CD4-positive, alpha-beta memory T cell (primary cell): ENCODE measurements around the gene PRX. TPM values are rescaled to one million over a fixed set of nuclear protein-coding genes. Genes with fewer than 3 reads are reported as not detected.
"Not testable (repeated sequence)": the region's sequence is repeated elsewhere in the genome, so short reads cannot be mapped to it uniquely, and the experiment has no call there.

Experiments
- CTCF ChIA-PET: fragments of 350-600 bp; sonication (Branson Sonifier 250); formaldehyde crosslinking; loops from one replicate; lab custom pipeline; 2021; ENCODE audit warnings: inconsistent platforms; ENCODE audit not compliant: partially characterized antibody; lab: Charles Lee
- POLR2A ChIA-PET: fragments of 350-600 bp; sonication (Branson Sonifier 250); formaldehyde crosslinking; loops from one replicate; lab custom pipeline; 2021; ENCODE audit not compliant: partially characterized antibody; lab: Charles Lee
- DNase-seq, 5 donors: peaks; one replicate each; pipeline versions ENCODE4 v3.0.0 to v3.0.0-alpha.2; 2020 to 2022; ENCODE audit warnings: mixed read lengths in 1 of 5
- H3K27ac ChIP-seq: one replicate; pipeline ENCODE4 v1.7.0; 2013; ENCODE audit warnings: low read depth, low read length
- H3K27me3 ChIP-seq: 2 replicates; pipeline ENCODE4 v1.7.0; 2013; ENCODE audit warnings: mild to moderate bottlenecking, low read length, moderate library complexity; ENCODE audit not compliant: insufficient read depth
- H3K36me3 ChIP-seq: 2 replicates; pipeline ENCODE4 v1.7.0; 2013; ENCODE audit warnings: mild to moderate bottlenecking, low read length, moderate library complexity; ENCODE audit not compliant: insufficient read depth
- H3K4me1 ChIP-seq: 2 replicates; pipeline ENCODE4 v1.7.0; 2013; ENCODE audit warnings: mild to moderate bottlenecking, low read length, moderate library complexity; ENCODE audit not compliant: insufficient read depth
- H3K4me3 ChIP-seq, 2 donors: one replicate each; pipeline ENCODE4 v1.7.0; 2013; ENCODE audit warnings: low read length in 2 of 2, mild to moderate bottlenecking in 1 of 2
- H3K9me3 ChIP-seq, 2 donors: one replicate each; pipeline ENCODE4 v1.7.0; 2013; ENCODE audit warnings: low read length in 2 of 2, control low read depth in 1 of 2; ENCODE audit not compliant: control insufficient read depth in 1 of 2
- H3K27ac Mint-ChIP-seq, 7 donors: one replicate each; pipeline ENCODE4 v1.8.0; 2020 to 2021; ENCODE audit warnings: mixed read lengths in 7 of 7, mild to moderate bottlenecking in 6 of 7, inconsistent platforms in 3 of 7, moderate library complexity in 3 of 7
- H3K27me3 Mint-ChIP-seq, 2 donors: one replicate each; pipeline ENCODE4 v1.8.0; 2020 to 2021; ENCODE audit warnings: mixed read lengths in 2 of 2
- H3K36me3 Mint-ChIP-seq, 2 donors: one replicate each; pipeline ENCODE4 v1.8.0; 2020 to 2021; ENCODE audit warnings: mixed read lengths in 2 of 2, inconsistent platforms in 1 of 2, mild to moderate bottlenecking in 1 of 2
- H3K4me1 Mint-ChIP-seq, 4 donors: one replicate each; pipeline ENCODE4 v1.8.0; 2020 to 2021; ENCODE audit warnings: mixed read lengths in 4 of 4, mild to moderate bottlenecking in 1 of 4
- H3K4me3 Mint-ChIP-seq, 8 donors: one replicate each; pipeline ENCODE4 v1.8.0; 2020 to 2021; ENCODE audit warnings: mixed read lengths in 8 of 8, mild to moderate bottlenecking in 7 of 8, moderate library complexity in 6 of 8, inconsistent platforms in 3 of 8
- H3K9me3 Mint-ChIP-seq, 8 donors: one replicate each; pipeline ENCODE4 v1.8.0; 2020 to 2021; ENCODE audit warnings: mixed read lengths in 8 of 8, mild to moderate bottlenecking in 5 of 8, inconsistent platforms in 3 of 8, moderate library complexity in 1 of 8
- intact Hi-C: fragments of 100-400 bp; cut with micrococcal nuclease; formaldehyde crosslinking; loops from one replicate; pipeline ENCODE4 v1.15.1; 2023
- polyA plus RNA-seq, 2 donors: library from polyadenylated mRNA; unstranded; fragments of 300-500 nt; fragmentation: Illumina TruSeq; gene quantifications; one replicate each; pipeline ENCODE4 v1.2.3, GENCODE V29; 2021
- total RNA-seq, 2 experiments: library from RNA; stranded (reverse); gene quantifications; one replicate each; pipeline ENCODE4 v1.2.3, GENCODE V29; 2021

PRX gene
- total and polyA plus RNA-seq, 4 experiments from 2014 or later: 0.23 to 3.4 (median 3.3) TPM; not detected in 1

DNA sequence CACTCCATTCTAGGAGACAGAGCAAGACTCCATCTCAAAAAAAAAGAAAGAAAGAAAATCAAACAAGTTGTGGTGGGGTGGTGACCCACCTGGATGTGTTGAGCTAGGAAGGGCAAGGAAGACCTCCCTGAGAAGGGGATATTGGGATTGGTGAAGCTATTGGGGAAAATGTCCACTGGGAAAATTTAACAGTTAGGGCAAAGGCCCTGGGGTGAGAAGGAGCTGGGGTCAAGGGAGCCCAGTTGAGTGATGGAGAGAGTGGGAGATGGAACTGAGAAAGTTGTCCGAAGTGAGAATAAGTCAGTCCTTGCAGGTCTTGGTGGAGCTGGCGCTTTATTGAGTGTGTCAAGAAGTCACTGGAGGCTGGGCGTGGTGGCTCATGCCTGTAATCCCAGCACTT, 25.1 kb upstream of the PRX start:
- H3K27ac ChIP-seq: no peak overlapping the region
- ChIA-PET POLR2A (interaction anchor here (1.4 to 8.9 kb wide), 2 partner anchors 14 to 27 kb away, joined by 4 to 227 read pairs; partner anchors contain the start of genes BLVRB and SERTAD1), CTCF (interaction anchor here (0.7 to 1.3 kb wide), 4 partner anchors 17 to 709 kb away, joined by 3 read pairs; no protein-coding TSS in a partner anchor)
- peaks cover 19% of the 10 kb centered on the region for H3K4me1 ChIP-seq
- peak overlapping the region in 1 of 8 donors; percentile 36 for H3K4me3 Mint-ChIP-seq
- no peaks in the 10 kb centered on the region for H3K9me3 ChIP-seq
- H3K9me3 Mint-ChIP-seq: no peaks in the 10 kb centered on the region
- peaks cover 17% of the 10 kb centered on the region for H3K36me3 ChIP-seq
- no peaks in the 10 kb centered on the region for H3K27me3 ChIP-seq
- intact Hi-C loops: no loop called here
- H3K4me3 ChIP-seq: no peak overlapping the region
- peaks cover 11 to 22% (median 19%) of the 10 kb centered on the region in 4 donors for H3K4me1 Mint-ChIP-seq
- H3K27ac Mint-ChIP-seq: peak overlapping the region in 1 of 7 donors; percentile 41
- no peak for DNase-seq
- H3K36me3 Mint-ChIP-seq: peaks cover 0 to 17% of the 10 kb centered on the region in 2 donors
- H3K27me3 Mint-ChIP-seq: no peaks in the 10 kb centered on the region

DNA sequence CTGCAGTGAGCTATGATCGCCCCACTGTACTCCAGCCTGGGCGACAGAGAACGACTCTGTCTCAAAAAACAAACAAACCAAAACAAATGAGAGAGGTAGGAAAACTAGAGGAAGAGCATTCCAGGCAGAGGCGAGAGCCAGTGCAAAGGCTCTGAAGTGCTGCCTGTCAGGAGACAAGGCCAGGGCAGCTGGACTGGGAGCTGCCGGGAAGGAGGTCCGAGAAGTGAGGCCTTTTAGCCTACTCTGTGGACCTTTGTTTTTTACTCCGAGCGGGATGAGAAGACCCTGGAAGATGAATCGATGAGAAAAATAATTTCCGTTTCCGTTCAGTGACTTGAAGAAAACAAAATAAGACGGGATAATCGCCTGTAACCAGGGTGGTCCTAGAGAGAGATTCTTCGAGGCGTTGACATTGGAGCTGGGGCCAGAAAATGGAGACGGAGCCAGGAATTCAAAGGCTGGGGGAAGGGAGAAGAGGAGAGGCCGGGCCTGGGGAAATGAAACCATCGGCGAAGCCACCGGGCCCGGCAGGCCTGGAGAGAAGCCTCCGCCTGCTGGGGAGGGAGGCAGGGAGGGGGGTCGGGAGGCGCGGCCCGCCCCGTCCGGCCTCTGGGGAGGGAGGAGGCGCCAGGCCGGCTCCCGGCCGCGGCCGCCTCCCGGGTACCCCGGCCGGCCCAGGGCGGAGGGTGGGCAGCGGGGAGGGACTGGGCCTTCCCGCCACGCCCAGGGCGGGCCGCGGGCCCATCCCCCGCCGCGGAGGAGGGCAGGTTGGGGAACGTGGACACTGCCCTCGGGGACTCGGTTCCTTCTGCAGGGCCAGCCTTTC, 20.4 kb upstream of the PRX start:
- Mint-ChIP-seq H3K27me3 (no peaks in the 10 kb centered on the region), H3K36me3 (peaks cover 0 to 1% of the 10 kb centered on the region in 2 donors), H3K4me1 (peaks cover 5 to 10% (median 7%) of the 10 kb centered on the region in 4 donors), H3K27ac (peak overlapping the region; percentile 76 to 98 (median 97)), H3K9me3 (no peaks in the 10 kb centered on the region), H3K4me3 (peak overlapping the region; percentile 87 to 97 (median 92))
- intact Hi-C loops: loop anchor here (1.0 kb wide), 1 partner anchor 10 kb away; no protein-coding TSS in a partner anchor
- POLR2A ChIA-PET: interaction anchor here (0.9 to 4.3 kb wide), 7 partner anchors 8 to 177 kb away, joined by 3 to 34 read pairs (median 4); partner anchors contain the start of genes PLD3, SERTAD1 and SERTAD3
- Histone ChIP-seq H3K4me3 (peak overlapping the region; percentile 30 to 58), H3K9me3 (no peaks in the 10 kb centered on the region), H3K27ac (peak overlapping the region; percentile 69), H3K36me3 (no peaks in the 10 kb centered on the region), H3K27me3 (no peaks in the 10 kb centered on the region), H3K4me1 (peaks cover 13% of the 10 kb centered on the region)
- DNase-seq: peak; percentile 45 to 65 (median 48)
- CTCF ChIA-PET: interaction anchor here (1.2 to 1.6 kb wide), 2 partner anchors 13 to 30 kb away, joined by 6 to 9 read pairs; no protein-coding TSS in a partner anchor

DNA sequence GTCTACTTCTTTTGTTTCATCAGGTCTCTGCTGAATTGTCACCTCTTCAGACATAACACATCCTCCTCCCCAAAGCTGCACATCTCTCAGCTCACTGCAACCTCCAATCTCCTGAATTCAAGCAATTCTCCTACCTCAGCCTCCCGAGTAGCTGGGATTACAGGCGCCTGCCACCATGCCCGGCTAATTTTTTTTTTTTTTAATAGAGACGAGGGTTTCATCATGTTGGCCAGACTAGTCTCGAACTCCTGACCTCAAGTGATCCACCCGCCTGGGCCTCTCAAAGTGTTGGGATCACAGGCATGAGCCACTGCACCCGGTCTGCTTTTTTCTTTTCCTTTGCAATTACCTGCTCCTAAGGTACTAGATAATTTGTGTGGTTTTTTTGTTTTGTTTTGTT, 19.6 kb upstream of the PRX start:
- H3K36me3 ChIP-seq, H3K4me1 Mint-ChIP-seq, H3K36me3 Mint-ChIP-seq, H3K9me3 Mint-ChIP-seq, H3K27me3 ChIP-seq, DNase-seq, H3K9me3 ChIP-seq, H3K27ac ChIP-seq, H3K27me3 Mint-ChIP-seq, intact Hi-C loops, H3K4me3 ChIP-seq: not testable (repeated sequence)
- CTCF ChIA-PET: interaction anchor here (1.2 to 1.6 kb wide), 2 partner anchors 12 to 31 kb away, joined by 6 to 9 read pairs; no protein-coding TSS in a partner anchor
- peak overlapping the region; percentile 21 to 97 (median 89) for H3K4me3 Mint-ChIP-seq
- peak overlapping the region in 4 of 7 donors; percentile 76 to 98 (median 96) for H3K27ac Mint-ChIP-seq
- peaks cover 13% of the 10 kb centered on the region for H3K4me1 ChIP-seq
- POLR2A ChIA-PET: interaction anchor here (0.6 to 4.3 kb wide), 3 partner anchors 8 to 84 kb away, joined by 3 to 34 read pairs (median 12); partner anchors contain the start of genes PLD3 and SERTAD3

DNA sequence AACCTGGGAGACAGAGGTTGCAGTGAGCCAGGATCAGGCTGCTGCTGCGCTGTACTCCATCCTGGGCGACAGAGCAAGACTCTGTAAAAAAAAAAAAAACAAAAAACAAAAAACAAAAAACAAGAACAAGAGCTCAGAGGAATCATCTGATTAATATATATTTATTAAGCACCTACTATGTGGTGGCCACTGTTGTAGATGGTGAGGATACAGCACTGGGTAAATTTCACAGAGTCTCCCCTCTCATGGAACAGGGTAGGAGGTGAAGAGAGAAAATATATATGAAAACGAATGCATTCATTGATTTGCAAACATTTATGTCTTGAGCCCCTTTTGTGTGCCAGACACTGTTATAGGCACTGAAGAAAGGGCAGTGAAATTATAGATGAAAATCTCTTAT, 18.5 kb upstream of the PRX start:
- peaks cover 13% of the 10 kb centered on the region for H3K4me1 ChIP-seq
- no peak overlapping the region for H3K4me3 ChIP-seq
- intact Hi-C loops: no loop called here
- ChIA-PET POLR2A (interaction anchor here (4.3 kb wide), 1 partner anchor 11 kb away, joined by 34 read pairs; the partner anchor contains the start of gene SERTAD3), CTCF (interaction anchor here (1.3 kb wide), 1 partner anchor 98 kb away, joined by 4 read pairs; no protein-coding TSS in a partner anchor)
- no peaks in the 10 kb centered on the region for H3K27me3 Mint-ChIP-seq
- no peaks in the 10 kb centered on the region for H3K27me3 ChIP-seq
- H3K4me3 Mint-ChIP-seq: peak overlapping the region in 2 of 8 donors; percentile 17 to 44
- no peaks in the 10 kb centered on the region for H3K9me3 ChIP-seq
- no peak overlapping the region for H3K27ac ChIP-seq
- H3K9me3 Mint-ChIP-seq: no peaks in the 10 kb centered on the region
- H3K27ac Mint-ChIP-seq: peak overlapping the region in 1 of 7 donors; percentile 7
- H3K4me1 Mint-ChIP-seq: peaks cover 5 to 10% (median 7%) of the 10 kb centered on the region in 4 donors
- H3K36me3 ChIP-seq: no peaks in the 10 kb centered on the region
- H3K36me3 Mint-ChIP-seq: no peaks in the 10 kb centered on the region
- no peak for DNase-seq

DNA sequence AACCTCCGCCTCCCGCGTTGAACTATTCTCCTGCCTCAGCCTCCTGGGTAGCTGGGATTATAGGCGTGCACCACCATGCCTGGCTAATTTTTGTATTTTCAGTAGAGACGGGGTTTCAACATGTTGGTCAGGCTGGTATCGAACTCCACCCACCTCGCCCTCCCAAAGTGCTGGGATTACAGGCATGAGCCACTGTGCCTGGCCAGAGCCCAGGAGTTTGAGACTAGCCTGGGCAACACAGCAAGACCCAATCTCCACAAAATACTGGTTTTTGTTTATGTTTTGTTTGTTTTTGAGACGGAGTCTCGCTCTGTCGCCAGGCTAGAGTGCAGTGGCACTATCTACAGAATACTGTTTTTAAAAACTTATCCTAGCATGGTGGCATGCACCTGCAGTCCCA, 17.1 kb upstream of the PRX start:
- DNase-seq, H3K9me3 Mint-ChIP-seq, H3K36me3 ChIP-seq, H3K4me3 ChIP-seq, intact Hi-C loops, H3K27ac ChIP-seq, H3K9me3 ChIP-seq, H3K27ac Mint-ChIP-seq, H3K4me3 Mint-ChIP-seq, H3K27me3 ChIP-seq, H3K36me3 Mint-ChIP-seq, H3K27me3 Mint-ChIP-seq: not testable (repeated sequence)
- H3K4me1 ChIP-seq: peaks cover 18% of the 10 kb centered on the region
- ChIA-PET POLR2A (interaction anchor here (1.7 kb wide), 1 partner anchor 13 kb away, joined by 5 read pairs; no protein-coding TSS in a partner anchor), CTCF (interaction anchor here (0.9 to 1.0 kb wide), 2 partner anchors 10 kb away, joined by 4 read pairs; no protein-coding TSS in a partner anchor)
- peaks cover 8 to 21% (median 13%) of the 10 kb centered on the region in 4 donors for H3K4me1 Mint-ChIP-seq

DNA sequence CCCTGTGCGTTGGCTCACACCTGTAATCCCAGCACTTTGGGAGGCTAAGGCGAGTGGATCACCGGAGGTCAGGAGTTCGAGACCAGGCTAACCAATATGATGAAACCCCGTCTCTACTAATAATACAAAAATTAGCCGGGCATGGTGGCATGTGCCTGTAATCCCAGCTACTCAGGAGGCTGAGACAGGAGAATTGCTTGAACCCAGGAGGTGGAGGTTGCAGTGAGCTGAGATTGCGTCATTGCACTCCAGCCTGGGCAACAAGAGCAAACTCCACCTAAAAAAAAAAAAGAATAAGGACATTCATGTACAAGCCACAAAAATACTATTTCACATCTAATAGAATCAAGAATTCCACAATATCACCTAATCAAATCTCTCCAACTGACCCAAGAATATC, 15.0 kb upstream of the PRX start:
- peaks cover 9 to 28% (median 17%) of the 10 kb centered on the region in 4 donors for H3K4me1 Mint-ChIP-seq
- not testable (repeated sequence) for H3K4me3 ChIP-seq, H3K27ac ChIP-seq, H3K27me3 ChIP-seq, H3K9me3 ChIP-seq, H3K27ac Mint-ChIP-seq, H3K36me3 ChIP-seq, DNase-seq, H3K9me3 Mint-ChIP-seq, H3K27me3 Mint-ChIP-seq
- peak overlapping the region in 1 of 8 donors; percentile 49 for H3K4me3 Mint-ChIP-seq
- POLR2A ChIA-PET: interaction anchor here (8.9 kb wide), 1 partner anchor 13 kb away, joined by 227 read pairs; the partner anchor contains the start of gene SERTAD3
- CTCF ChIA-PET: interaction anchor here (3.1 kb wide), 1 partner anchor 37 kb away, joined by 24 read pairs; the partner anchor contains the start of gene BLVRB
- peaks cover 0 to 11% of the 10 kb centered on the region in 2 donors for H3K36me3 Mint-ChIP-seq
- peaks cover 21% of the 10 kb centered on the region for H3K4me1 ChIP-seq
- intact Hi-C loops: loop anchor here (5.0 to 10.0 kb wide), 2 partner anchors 143 to 174 kb away; partner anchors contain the start of genes AKT2 and LTBP4
